Keratinocyte (primary cell): ENCODE data around the gene GDAP2. TPM values are rescaled to one million over a fixed set of nuclear protein-coding genes. Genes with fewer than 3 reads are reported as not detected.

Source experiments
- DNase-seq: peaks from one replicate; pipeline ENCODE4 v3.0.0-alpha.2; 2011; ENCODE audit warnings: low read depth, missing footprints, low spot score
- FAIRE-seq: peaks from 2 replicates; lab custom pipeline; 2011; peaks lifted over from hg19 to GRCh38; lab: Jason Lieb, UNC
- H2AFZ ChIP-seq: 2 replicates; pipeline ENCODE4 v1.6.0; 2012; ENCODE audit warnings: low read length, control low read depth, inconsistent platforms; ENCODE audit not compliant: control insufficient read depth
- H3K27ac ChIP-seq: 2 replicates; pipeline ENCODE4 v1.5.1; 2011; ENCODE audit warnings: low read length; ENCODE audit not compliant: control insufficient read depth, insufficient read depth
- H3K27me3 ChIP-seq: 3 replicates; pipeline ENCODE4 v1.6.0; 2011; ENCODE audit warnings: low read length; ENCODE audit not compliant: control insufficient read depth, insufficient read depth; ENCODE audit errors: extremely low read depth
- H3K36me3 ChIP-seq, 2 experiments: 2 replicates in 1 of 2; 3 replicates in 1 of 2; pipeline ENCODE4 v1.5.1; 2011; ENCODE audit warnings: low read length in 2 of 2, mild to moderate bottlenecking in 1 of 2; ENCODE audit not compliant: control insufficient read depth in 2 of 2, insufficient read depth in 2 of 2; ENCODE audit errors: extremely low read depth in 1 of 2
- H3K4me1 ChIP-seq: 3 replicates; pipeline ENCODE4 v1.5.1; 2011; ENCODE audit warnings: low read length; ENCODE audit not compliant: control insufficient read depth, insufficient read depth; ENCODE audit errors: extremely low read depth
- H3K4me2 ChIP-seq: 3 replicates; pipeline ENCODE4 v1.6.0; 2011; ENCODE audit warnings: low read depth, low read length; ENCODE audit not compliant: control insufficient read depth, insufficient read depth; ENCODE audit errors: extremely low read depth
- H3K4me3 ChIP-seq, 3 experiments: fragments of 200-600 bp in 1 of 3; sonication (generic) in 1 of 3; 2 replicates in 2 of 3; 3 replicates in 1 of 3; pipeline ENCODE4 v1.5.1; 2011 to 2016; ENCODE audit warnings: low read length in 3 of 3, mild to moderate bottlenecking in 3 of 3, control low read depth in 2 of 3, inconsistent platforms in 1 of 3, low read depth in 1 of 3, mixed read lengths in 1 of 3, mixed run types in 1 of 3, moderate library complexity in 1 of 3; ENCODE audit not compliant: control insufficient read depth in 2 of 3, insufficient read depth in 2 of 3; ENCODE audit errors: extremely low read depth in 1 of 3
- H3K79me2 ChIP-seq: 2 replicates; pipeline ENCODE4 v1.6.0; 2012; ENCODE audit warnings: low read length; ENCODE audit not compliant: control insufficient read depth, insufficient read depth
- H3K9ac ChIP-seq: 3 replicates; pipeline ENCODE4 v1.6.0; 2011; ENCODE audit warnings: low read length; ENCODE audit not compliant: control insufficient read depth, insufficient read depth; ENCODE audit errors: extremely low read depth
- H3K9me1 ChIP-seq: 3 replicates; pipeline ENCODE4 v1.6.0; 2011; ENCODE audit warnings: low read length; ENCODE audit not compliant: control insufficient read depth, insufficient read depth; ENCODE audit errors: extremely low read depth
- H3K9me3 ChIP-seq: 2 replicates; pipeline ENCODE4 v1.5.1; 2012; ENCODE audit warnings: low read depth, low read length; ENCODE audit not compliant: control insufficient read depth
- H4K20me1 ChIP-seq: 3 replicates; pipeline ENCODE4 v1.6.0; 2011; ENCODE audit warnings: low read length; ENCODE audit not compliant: control insufficient read depth, insufficient read depth; ENCODE audit errors: extremely low read depth
- EZH2 ChIP-seq: IDR thresholded peaks from one replicate; pipeline ENCODE4 v1.6.1; 2012; ENCODE audit warnings: inconsistent platforms, mild to moderate bottlenecking, low read length, moderate library complexity
- dilution Hi-C: fragments of 300-500 bp; cut with MboI; formaldehyde crosslinking; loops from one replicate; pipeline ENCODE4 v1.7.0; 2020; ENCODE audit warnings: low sequenced_read_pairs; ENCODE audit not compliant: extremely low pct_ligation_motif_present
- polyA plus RNA-seq, 5 experiments: library from polyadenylated mRNA; depleted of rRNA in 3 of 5; stranded (reverse) in 3 of 5; stranded (forward) in 1 of 5; unstranded in 1 of 5; fragments of >200 nt; gene quantifications; 1 replicate in 1 of 5; 2 replicates in 3 of 5; 3 replicates in 1 of 5; pipeline versions ENCODE4 v1.2.1 to v1.2.3, GENCODE V29; 2011 to 2012; ENCODE audit warnings: missing spikeins in 2 of 5, low read depth in 1 of 5, low replicate concordance in 1 of 5
- TF ChIP-seq, protein P1 (sequence below), 3 experiments: IDR thresholded peaks in 1 of 3; conservative IDR thresholded peaks in 1 of 3; optimal IDR thresholded peaks in 1 of 3; 2 replicates in 2 of 3; 3 replicates in 1 of 3; pipeline versions ENCODE3 to v1.5.1; 2011; ENCODE audit warnings: low read length in 3 of 3, mild to moderate bottlenecking in 3 of 3, moderate library complexity in 2 of 3, control low read depth in 1 of 3, inconsistent platforms in 1 of 3; ENCODE audit not compliant: insufficient read depth in 2 of 3; ENCODE audit errors: extremely low read depth in 1 of 3

Gene GDAP2
- polyA plus RNA-seq, 1 donor (not counting 4 experiments of a cell fraction or from before 2014, with no cell fraction given): 15.7 TPM

DNA sequence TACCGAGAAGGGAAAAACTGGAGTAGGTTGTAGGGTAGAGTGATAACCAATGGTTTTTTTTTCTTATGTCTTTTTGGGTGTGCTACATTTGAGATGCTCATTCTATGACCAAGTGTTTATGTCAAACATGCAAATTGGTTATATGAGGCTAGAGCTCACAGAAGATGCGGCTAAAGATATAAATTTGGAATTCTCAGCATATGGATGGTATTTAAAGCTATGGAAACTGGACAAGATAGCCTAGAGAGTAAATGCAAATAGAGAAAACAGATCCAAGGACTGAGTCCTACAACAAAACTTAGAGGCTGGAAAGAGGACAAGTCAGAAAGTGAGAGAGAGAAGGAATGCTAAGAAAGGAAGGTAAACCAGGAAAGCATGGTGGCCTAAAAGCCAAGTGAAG lies 7.4 kb downstream of the GDAP2 start:
- no peak for FAIRE-seq
- TF ChIP-seq, protein P1, sequence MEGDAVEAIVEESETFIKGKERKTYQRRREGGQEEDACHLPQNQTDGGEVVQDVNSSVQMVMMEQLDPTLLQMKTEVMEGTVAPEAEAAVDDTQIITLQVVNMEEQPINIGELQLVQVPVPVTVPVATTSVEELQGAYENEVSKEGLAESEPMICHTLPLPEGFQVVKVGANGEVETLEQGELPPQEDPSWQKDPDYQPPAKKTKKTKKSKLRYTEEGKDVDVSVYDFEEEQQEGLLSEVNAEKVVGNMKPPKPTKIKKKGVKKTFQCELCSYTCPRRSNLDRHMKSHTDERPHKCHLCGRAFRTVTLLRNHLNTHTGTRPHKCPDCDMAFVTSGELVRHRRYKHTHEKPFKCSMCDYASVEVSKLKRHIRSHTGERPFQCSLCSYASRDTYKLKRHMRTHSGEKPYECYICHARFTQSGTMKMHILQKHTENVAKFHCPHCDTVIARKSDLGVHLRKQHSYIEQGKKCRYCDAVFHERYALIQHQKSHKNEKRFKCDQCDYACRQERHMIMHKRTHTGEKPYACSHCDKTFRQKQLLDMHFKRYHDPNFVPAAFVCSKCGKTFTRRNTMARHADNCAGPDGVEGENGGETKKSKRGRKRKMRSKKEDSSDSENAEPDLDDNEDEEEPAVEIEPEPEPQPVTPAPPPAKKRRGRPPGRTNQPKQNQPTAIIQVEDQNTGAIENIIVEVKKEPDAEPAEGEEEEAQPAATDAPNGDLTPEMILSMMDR (optimal IDR thresholded peaks at IDR 0.05 in 1 of 3, IDR thresholded peaks at IDR 0.05 in 1 of 3, conservative IDR thresholded peaks at IDR 0.05 in 1 of 3; ENCODE audit: extremely low read depth in 1 of 3, insufficient read depth in 2 of 3, low read length in 3 of 3): no peak
- TF ChIP-seq EZH2: no peak
- H3K4me1 ChIP-seq: no peaks in the 10 kb centered on the region
- no peaks in the 10 kb centered on the region for H3K27me3 ChIP-seq
- no peak overlapping the region for H3K4me2 ChIP-seq
- no peak overlapping the region for H3K27ac ChIP-seq
- peaks cover 25% of the 10 kb centered on the region for H3K79me2 ChIP-seq
- no peak overlapping the region for H2AFZ ChIP-seq
- H3K4me3 ChIP-seq: no peak overlapping the region
- DNase-seq: no peak
- no peak overlapping the region for H3K9ac ChIP-seq
- no peaks in the 10 kb centered on the region for H3K9me3 ChIP-seq
- H4K20me1 ChIP-seq: no peaks in the 10 kb centered on the region
- peaks cover 0 to 3% of the 10 kb centered on the region in 2 experiments for H3K36me3 ChIP-seq
- H3K9me1 ChIP-seq: no peaks in the 10 kb centered on the region
- dilution Hi-C loops: no loop called here

DNA sequence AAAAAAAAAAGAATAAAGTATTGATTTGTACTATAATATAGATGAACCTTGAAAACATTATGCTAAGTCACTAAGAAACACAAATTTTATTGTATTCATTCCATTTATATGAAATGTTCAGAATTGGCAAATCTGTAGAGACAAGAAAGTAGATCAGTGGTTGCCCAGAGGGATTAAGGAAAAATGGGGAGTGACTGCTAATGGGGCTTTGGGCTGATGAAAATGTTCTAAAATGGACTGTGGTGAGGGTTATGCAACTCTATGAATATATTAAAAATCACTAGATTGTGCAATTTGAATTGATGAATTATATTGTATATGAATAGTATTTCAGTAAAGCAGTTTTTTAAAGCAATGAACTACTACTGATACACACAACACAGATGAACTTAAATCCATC lies 10.0 kb downstream of the GDAP2 start:
- no peak for TF ChIP-seq EZH2
- Histone ChIP-seq H3K4me3 (no peak overlapping the region), H3K36me3 (peaks cover 2 to 7% of the 10 kb centered on the region in 2 experiments), H4K20me1 (no peaks in the 10 kb centered on the region), H3K79me2 (peaks cover 6% of the 10 kb centered on the region), H3K4me2 (no peak overlapping the region), H3K9ac (no peak overlapping the region), H2AFZ (no peak overlapping the region), H3K9me3 (no peaks in the 10 kb centered on the region), H3K27ac (no peak overlapping the region), H3K9me1 (no peaks in the 10 kb centered on the region), H3K27me3 (no peaks in the 10 kb centered on the region), H3K4me1 (no peaks in the 10 kb centered on the region)
- dilution Hi-C loops: no loop called here
- no peak for FAIRE-seq
- DNase-seq: no peak

DNA sequence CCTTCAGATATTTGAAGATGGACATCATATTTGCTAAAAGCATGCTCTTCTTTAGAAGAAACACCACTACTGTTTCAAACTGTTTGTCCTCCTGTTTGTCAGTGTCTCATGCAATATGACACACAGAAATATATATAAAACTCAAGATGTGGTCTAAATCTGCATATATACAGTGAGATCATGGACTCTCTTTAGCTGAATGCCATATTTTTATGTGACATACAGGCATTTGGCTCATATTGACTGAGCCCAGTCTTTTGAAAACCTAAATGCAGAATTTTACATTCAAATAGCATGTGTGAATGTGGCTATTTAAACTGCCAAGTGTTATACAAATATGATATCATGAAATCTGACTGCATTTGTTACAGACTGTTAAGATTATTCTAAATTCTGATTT lies 18.4 kb downstream of the GDAP2 start:
- no peaks in the 10 kb centered on the region for H4K20me1 ChIP-seq
- H3K27ac ChIP-seq: no peak overlapping the region
- FAIRE-seq (no peak), DNase-seq (no peak)
- H3K9me3 ChIP-seq: no peaks in the 10 kb centered on the region
- no peak overlapping the region for H3K9ac ChIP-seq
- no peaks in the 10 kb centered on the region for H3K4me1 ChIP-seq
- H3K79me2 ChIP-seq: no peaks in the 10 kb centered on the region
- H3K27me3 ChIP-seq: no peaks in the 10 kb centered on the region
- no peaks in the 10 kb centered on the region for H3K9me1 ChIP-seq
- H3K4me2 ChIP-seq: no peak overlapping the region
- peaks cover 5 to 7% of the 10 kb centered on the region in 2 experiments for H3K36me3 ChIP-seq
- dilution Hi-C loops: no loop called here
- H3K4me3 ChIP-seq: no peak overlapping the region
- H2AFZ ChIP-seq: no peak overlapping the region
- TF ChIP-seq, protein P1 (optimal IDR thresholded peaks at IDR 0.05 in 1 of 3, IDR thresholded peaks at IDR 0.05 in 1 of 3, conservative IDR thresholded peaks at IDR 0.05 in 1 of 3; ENCODE audit: extremely low read depth in 1 of 3, insufficient read depth in 2 of 3, low read length in 3 of 3): no peak
- TF ChIP-seq EZH2: no peak
